ENCODE data around the gene PTPRK. TPM values are rescaled to one million over a fixed set of nuclear protein-coding genes. Genes with fewer than 3 reads are reported as not detected.

The PTPRK gene
- total RNA-seq, 4 donors from 2014 or later, result 26.7 to 47.5 (median 41.4) TPM

DNA sequence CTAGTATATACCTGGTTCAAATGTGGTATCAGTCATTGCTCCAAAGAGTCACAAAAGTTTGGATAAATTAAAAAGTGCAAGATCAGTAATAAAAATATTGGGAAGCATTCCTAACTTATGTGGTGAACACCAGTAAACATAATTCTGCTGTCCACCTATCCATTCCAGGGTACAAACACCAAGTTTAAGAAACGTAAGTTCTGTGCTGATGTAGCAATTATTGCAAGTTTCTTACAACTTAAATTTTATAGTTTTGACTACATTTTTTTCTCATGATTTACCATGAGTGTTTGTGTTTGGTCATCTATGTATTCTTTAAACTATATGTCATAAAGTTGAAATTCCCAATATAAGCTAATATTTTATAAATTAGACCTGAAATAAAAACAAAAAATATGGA, 364.6 kb downstream of the PTPRK start:
- intact Hi-C loops (cut with DNase I; ENCODE audit: low total_unique reads), result no loop called here
- DNase-seq (ENCODE audit: low spot score in 2 of 2), result no peak
- WGBS, 2 donors, result 97 to 99% methylated on average over 1 of the region's 1 CpG
- H3K4me3 ChIP-seq (ENCODE audit: low read depth, poor library complexity, severe bottlenecking), result no peak overlapping the region
- TF ChIP-seq POLR2A (IDR thresholded peaks at IDR 0.05), result no peak
- TF ChIP-seq, protein P1, sequence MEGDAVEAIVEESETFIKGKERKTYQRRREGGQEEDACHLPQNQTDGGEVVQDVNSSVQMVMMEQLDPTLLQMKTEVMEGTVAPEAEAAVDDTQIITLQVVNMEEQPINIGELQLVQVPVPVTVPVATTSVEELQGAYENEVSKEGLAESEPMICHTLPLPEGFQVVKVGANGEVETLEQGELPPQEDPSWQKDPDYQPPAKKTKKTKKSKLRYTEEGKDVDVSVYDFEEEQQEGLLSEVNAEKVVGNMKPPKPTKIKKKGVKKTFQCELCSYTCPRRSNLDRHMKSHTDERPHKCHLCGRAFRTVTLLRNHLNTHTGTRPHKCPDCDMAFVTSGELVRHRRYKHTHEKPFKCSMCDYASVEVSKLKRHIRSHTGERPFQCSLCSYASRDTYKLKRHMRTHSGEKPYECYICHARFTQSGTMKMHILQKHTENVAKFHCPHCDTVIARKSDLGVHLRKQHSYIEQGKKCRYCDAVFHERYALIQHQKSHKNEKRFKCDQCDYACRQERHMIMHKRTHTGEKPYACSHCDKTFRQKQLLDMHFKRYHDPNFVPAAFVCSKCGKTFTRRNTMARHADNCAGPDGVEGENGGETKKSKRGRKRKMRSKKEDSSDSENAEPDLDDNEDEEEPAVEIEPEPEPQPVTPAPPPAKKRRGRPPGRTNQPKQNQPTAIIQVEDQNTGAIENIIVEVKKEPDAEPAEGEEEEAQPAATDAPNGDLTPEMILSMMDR (IDR thresholded peaks at IDR 0.05), result no peak

DNA sequence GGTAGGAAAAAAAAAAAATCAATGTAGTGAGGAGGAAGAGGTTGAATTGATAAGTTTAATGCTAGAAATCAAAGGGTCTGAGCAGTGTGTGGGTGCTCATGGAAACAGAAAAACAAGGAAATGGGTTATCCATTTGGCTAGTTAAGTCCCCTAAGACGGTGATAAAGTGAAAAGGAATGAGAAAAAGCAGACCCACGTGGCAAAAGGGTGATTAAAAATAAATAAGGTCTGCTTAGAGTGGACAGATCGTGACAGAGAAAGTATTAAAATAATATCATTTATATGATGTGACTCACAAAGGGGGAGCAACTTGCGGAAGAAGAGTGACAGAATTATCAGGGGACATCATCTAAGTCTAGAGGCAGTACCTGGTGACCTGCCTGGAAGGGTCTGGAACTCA, 367.8 kb downstream of the PTPRK start:
- intact Hi-C loops (cut with DNase I; ENCODE audit: low total_unique reads), result no loop called here
- 89 to 91% methylated on average over 4 of the region's 4 CpGs for WGBS, 2 donors

DNA sequence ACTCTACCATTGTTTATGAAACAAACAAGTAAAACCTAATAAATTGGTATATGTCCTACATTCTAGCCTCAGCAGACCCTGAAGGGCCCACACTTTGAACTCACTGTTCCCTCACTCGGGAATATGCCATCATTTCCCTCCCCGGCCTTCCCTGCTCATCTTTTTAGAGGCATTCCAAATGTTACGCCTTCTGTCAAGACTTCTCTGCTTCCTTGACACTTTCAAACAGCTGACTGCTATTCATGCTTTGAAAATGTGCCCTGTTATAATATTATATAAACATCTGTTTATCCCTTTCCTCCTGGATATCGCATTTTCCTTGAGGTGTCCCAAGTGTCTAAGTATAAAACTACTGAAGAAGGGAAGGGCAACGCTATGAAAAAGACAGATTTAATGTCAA, 370.0 kb downstream of the PTPRK start:
- no peak for TF ChIP-seq POLR2A (IDR thresholded peaks at IDR 0.05)
- TF ChIP-seq, protein P1 (IDR thresholded peaks at IDR 0.05), result no peak
- no peak overlapping the region for H3K4me3 ChIP-seq (ENCODE audit: low read depth, poor library complexity, severe bottlenecking)
- intact Hi-C loops (cut with DNase I; ENCODE audit: low total_unique reads), result no loop called here
- WGBS, 2 donors, result 86 to 90% methylated on average over 5 of the region's 5 CpGs
- DNase-seq (ENCODE audit: low spot score in 2 of 2), result no peak

More for the DNA sequence above, 367.8 kb downstream of the PTPRK start:
- no peak overlapping the region for H3K4me3 ChIP-seq (ENCODE audit: low read depth, poor library complexity, severe bottlenecking)
- no peak for TF ChIP-seq POLR2A (IDR thresholded peaks at IDR 0.05)
- TF ChIP-seq, protein P1 (IDR thresholded peaks at IDR 0.05), result no peak
- DNase-seq (ENCODE audit: low spot score in 2 of 2), result no peak

DNA sequence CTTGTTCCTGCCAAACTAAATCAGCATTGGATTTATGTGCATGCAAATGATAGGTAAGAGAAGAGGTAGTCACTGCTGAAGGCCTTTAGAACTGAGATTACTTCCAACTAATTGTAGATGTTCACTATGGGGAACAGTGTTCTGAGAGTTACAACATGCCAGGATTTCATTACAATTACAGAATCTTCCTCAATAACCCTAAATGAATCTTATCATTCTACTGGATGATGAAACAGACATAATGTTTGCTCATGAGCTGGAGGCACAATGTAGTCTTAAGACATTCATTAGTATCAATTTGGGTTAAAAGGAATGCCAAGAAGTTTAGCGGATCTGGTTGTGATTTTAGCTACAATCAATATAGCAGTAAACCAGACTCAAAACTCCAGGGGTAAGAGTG, 370.6 kb downstream of the PTPRK start:
- no peak for TF ChIP-seq POLR2A (IDR thresholded peaks at IDR 0.05)
- TF ChIP-seq, protein P1 (IDR thresholded peaks at IDR 0.05), result no peak
- WGBS, 2 donors, result 88 to 89% methylated on average over 1 of the region's 1 CpG
- DNase-seq (ENCODE audit: low spot score in 2 of 2), result no peak
- H3K4me3 ChIP-seq (ENCODE audit: low read depth, poor library complexity, severe bottlenecking), result no peak overlapping the region
- intact Hi-C loops (cut with DNase I; ENCODE audit: low total_unique reads), result no loop called here

DNA sequence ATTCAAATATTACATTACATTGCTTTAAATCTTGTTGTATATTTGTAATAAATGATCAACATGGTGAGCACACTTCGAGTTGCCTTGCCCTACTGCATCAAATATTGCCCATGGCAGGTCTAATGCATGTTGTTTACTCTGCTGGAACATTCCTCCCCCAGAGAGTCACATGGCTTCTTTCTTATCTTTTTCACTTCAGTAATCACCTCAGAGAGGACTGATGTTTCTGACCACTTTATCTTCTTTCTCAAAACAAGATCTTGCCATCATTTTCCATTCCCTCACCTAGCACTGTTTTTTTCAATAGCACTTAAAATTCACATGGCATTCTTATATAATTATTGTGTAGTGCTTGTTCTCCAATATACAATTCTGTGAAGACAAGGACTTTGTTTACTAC, 376.1 kb downstream of the PTPRK start:
- no peak overlapping the region for H3K4me3 ChIP-seq (ENCODE audit: low read depth, poor library complexity, severe bottlenecking)
- TF ChIP-seq POLR2A (IDR thresholded peaks at IDR 0.05), result no peak
- TF ChIP-seq, protein P1 (IDR thresholded peaks at IDR 0.05), result no peak
- DNase-seq (ENCODE audit: low spot score in 2 of 2), result no peak
- intact Hi-C loops (cut with DNase I; ENCODE audit: low total_unique reads), result no loop called here
- WGBS, 2 donors, result 83 to 96% methylated on average over 1 of the region's 1 CpG

DNA sequence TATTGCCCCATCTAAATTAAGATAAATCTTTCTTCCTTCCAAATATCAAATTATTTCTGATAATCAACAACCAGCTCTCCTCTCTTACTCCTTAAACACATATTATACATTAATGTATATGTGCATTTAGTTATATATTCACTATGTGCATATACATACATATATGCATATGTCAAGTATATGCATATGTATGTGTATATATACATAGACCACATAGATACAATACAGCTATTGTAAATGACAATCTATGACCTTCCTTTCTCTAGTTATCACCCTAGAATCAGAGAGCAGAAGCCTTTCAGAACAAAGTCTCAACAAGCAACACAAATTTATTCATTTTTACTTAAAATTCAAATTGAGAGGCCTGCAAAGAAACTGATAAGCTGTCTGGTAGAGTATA, 378.5 kb downstream of the PTPRK start:
- H3K4me3 ChIP-seq (ENCODE audit: low read depth, poor library complexity, severe bottlenecking), result no peak overlapping the region
- no peak for DNase-seq (ENCODE audit: low spot score in 2 of 2)
- intact Hi-C loops (cut with DNase I; ENCODE audit: low total_unique reads), result no loop called here
- TF ChIP-seq, protein P1 (IDR thresholded peaks at IDR 0.05), result no peak
- TF ChIP-seq POLR2A (IDR thresholded peaks at IDR 0.05), result no peak

All from lower leg skin (tissue), 4 donors.